WTC11 (cell line): ENCODE data around the gene PAK1.

ENCODE experiments used
- ZBTB21 ChIP-seq: sonication (generic); formaldehyde crosslinking; IDR thresholded peaks from 2 replicates; pipeline ENCODE4 v1.8.1; 2023; ENCODE audit warnings: mild to moderate bottlenecking, missing genetic modification reagents, borderline replicate concordance
- TF ChIP-seq, protein P1 (sequence below): fragments of 200-600 bp; IDR thresholded peaks from 2 replicates; pipeline ENCODE4 v1.8.0; 2022; ENCODE audit warnings: antibody characterized with exemption
- TF ChIP-seq, protein P2 (sequence below): sonication (generic); formaldehyde crosslinking; IDR thresholded peaks from 2 replicates; pipeline ENCODE4 v1.8.1; 2022; ENCODE audit warnings: mild to moderate bottlenecking, moderate library complexity, missing genetic modification reagents

GRCh38 chr11:77436506-77436905, 37.4 kb downstream of the PAK1 start:
- TF ChIP-seq, protein P1, sequence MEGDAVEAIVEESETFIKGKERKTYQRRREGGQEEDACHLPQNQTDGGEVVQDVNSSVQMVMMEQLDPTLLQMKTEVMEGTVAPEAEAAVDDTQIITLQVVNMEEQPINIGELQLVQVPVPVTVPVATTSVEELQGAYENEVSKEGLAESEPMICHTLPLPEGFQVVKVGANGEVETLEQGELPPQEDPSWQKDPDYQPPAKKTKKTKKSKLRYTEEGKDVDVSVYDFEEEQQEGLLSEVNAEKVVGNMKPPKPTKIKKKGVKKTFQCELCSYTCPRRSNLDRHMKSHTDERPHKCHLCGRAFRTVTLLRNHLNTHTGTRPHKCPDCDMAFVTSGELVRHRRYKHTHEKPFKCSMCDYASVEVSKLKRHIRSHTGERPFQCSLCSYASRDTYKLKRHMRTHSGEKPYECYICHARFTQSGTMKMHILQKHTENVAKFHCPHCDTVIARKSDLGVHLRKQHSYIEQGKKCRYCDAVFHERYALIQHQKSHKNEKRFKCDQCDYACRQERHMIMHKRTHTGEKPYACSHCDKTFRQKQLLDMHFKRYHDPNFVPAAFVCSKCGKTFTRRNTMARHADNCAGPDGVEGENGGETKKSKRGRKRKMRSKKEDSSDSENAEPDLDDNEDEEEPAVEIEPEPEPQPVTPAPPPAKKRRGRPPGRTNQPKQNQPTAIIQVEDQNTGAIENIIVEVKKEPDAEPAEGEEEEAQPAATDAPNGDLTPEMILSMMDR, result no peak
- TF ChIP-seq, protein P2, sequence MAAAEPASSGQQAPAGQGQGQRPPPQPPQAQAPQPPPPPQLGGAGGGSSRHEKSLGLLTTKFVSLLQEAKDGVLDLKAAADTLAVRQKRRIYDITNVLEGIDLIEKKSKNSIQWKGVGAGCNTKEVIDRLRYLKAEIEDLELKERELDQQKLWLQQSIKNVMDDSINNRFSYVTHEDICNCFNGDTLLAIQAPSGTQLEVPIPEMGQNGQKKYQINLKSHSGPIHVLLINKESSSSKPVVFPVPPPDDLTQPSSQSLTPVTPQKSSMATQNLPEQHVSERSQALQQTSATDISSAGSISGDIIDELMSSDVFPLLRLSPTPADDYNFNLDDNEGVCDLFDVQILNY, result no peak
- TF ChIP-seq ZBTB21 (CRISPR knock-in tag), result no peak
